PC-3 (cell line): ENCODE results near the gene SPACA9.

Experiments used
- EZH2 ChIP-seq: fragments of 300-600 bp; sonication (generic); IDR thresholded peaks from one replicate; pipeline ENCODE4 v1.6.1; 2017; ENCODE audit warnings: antibody characterized with exemption, mild to moderate bottlenecking, low read length; ENCODE audit not compliant: unreplicated experiment
- TF ChIP-seq, protein P1 (sequence below): fragments of 300-600 bp; sonication (generic); conservative IDR thresholded peaks from 2 replicates; pipeline ENCODE4 v1.5.1; 2017; ENCODE audit warnings: antibody characterized with exemption, low read depth, mild to moderate bottlenecking, low read length

DNA sequence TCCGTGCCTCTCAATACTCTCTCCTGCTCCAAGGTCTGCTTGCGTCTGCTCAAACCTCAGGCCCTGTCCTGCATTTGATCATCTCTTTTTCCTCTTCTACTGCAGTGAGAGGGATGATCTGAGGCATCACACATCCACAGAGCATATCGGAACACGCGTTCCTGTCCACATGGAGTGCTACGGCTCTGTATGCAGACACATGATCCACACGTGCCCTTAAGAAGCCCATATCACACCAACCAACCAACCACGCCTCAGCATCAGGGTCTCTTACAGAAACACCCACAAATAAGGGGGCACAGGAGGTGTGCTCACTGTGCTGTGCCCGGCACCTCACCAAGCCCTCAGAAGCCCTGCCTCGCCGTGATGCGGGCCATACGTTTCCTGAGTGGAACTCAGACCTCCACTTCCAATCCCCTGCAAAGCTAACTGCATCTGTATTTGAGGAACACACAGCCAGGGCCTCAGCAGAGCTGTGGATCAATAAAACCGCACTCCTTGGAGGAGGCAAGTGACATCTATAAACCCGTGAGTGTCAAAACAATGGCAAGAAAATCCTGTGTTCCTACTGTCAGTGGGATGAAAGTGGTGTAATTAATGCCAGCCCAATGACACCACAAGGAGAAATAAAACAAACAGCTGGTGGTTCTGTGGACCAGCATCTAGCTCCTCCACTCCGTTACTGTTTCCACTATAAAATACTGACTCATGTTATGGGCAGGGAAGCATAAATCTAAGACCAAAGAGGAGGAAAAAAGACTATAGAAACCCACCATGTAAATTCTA lies 41.0 kb upstream of the SPACA9 start:
- TF ChIP-seq, protein P1, sequence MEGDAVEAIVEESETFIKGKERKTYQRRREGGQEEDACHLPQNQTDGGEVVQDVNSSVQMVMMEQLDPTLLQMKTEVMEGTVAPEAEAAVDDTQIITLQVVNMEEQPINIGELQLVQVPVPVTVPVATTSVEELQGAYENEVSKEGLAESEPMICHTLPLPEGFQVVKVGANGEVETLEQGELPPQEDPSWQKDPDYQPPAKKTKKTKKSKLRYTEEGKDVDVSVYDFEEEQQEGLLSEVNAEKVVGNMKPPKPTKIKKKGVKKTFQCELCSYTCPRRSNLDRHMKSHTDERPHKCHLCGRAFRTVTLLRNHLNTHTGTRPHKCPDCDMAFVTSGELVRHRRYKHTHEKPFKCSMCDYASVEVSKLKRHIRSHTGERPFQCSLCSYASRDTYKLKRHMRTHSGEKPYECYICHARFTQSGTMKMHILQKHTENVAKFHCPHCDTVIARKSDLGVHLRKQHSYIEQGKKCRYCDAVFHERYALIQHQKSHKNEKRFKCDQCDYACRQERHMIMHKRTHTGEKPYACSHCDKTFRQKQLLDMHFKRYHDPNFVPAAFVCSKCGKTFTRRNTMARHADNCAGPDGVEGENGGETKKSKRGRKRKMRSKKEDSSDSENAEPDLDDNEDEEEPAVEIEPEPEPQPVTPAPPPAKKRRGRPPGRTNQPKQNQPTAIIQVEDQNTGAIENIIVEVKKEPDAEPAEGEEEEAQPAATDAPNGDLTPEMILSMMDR, result no peak
- no peak for TF ChIP-seq EZH2
